ENCODE measurements around the gene FGA.

GRCh38 chr4:154585369-154586018 is 5.0 kb downstream of the FGA start:
- TF ChIP-seq MAZ (IDR thresholded peaks at IDR 0.05; ENCODE audit: borderline replicate concordance, low read depth, low read length), result no peak
- no peak for TF ChIP-seq RNF2 (IDR thresholded peaks at IDR 0.05; ENCODE audit: borderline replicate concordance, low read depth)
- no peak for TF ChIP-seq CTCF (IDR thresholded peaks at IDR 0.05)
- TF ChIP-seq CBX2 (IDR thresholded peaks at IDR 0.05; ENCODE audit: borderline replicate concordance, low read depth), result no peak
- TF ChIP-seq SREBF2 (IDR thresholded peaks at IDR 0.05), result no peak
- TF ChIP-seq RFX5 (IDR thresholded peaks at IDR 0.05), result no peak
- TF ChIP-seq PBX3 (IDR thresholded peaks at IDR 0.05), result no peak
- no peak for TF ChIP-seq USF2 (IDR thresholded peaks at IDR 0.05)
- TF ChIP-seq REST (IDR thresholded peaks at IDR 0.05), result no peak
- TF ChIP-seq POLR2A (IDR thresholded peaks at IDR 0.05; ENCODE audit: low read length), result no peak
- TF ChIP-seq ZNF302 (CRISPR knock-in tag; IDR thresholded peaks at IDR 0.05), result no peak
- no peak for TF ChIP-seq NR3C1 (IDR thresholded peaks at IDR 0.05)
- TF ChIP-seq CEBPB (IDR thresholded peaks at IDR 0.05), result no peak
- no peak for TF ChIP-seq POLR2AphosphoS2 (conservative IDR thresholded peaks at IDR 0.05; ENCODE audit: low read length)
